GM19238 (cell line): ENCODE measurements around the gene MLANA.
"Not testable (repeated sequence)": the region's sequence is repeated elsewhere in the genome, so short reads cannot be mapped to it uniquely, and the experiment has no call there.

Experiments used
- DNase-seq: peaks from one replicate; pipeline ENCODE4 v3.0.0; 2011; ENCODE audit warnings: low spot score; ENCODE audit not compliant: insufficient read length

Gene MLANA

DNA sequence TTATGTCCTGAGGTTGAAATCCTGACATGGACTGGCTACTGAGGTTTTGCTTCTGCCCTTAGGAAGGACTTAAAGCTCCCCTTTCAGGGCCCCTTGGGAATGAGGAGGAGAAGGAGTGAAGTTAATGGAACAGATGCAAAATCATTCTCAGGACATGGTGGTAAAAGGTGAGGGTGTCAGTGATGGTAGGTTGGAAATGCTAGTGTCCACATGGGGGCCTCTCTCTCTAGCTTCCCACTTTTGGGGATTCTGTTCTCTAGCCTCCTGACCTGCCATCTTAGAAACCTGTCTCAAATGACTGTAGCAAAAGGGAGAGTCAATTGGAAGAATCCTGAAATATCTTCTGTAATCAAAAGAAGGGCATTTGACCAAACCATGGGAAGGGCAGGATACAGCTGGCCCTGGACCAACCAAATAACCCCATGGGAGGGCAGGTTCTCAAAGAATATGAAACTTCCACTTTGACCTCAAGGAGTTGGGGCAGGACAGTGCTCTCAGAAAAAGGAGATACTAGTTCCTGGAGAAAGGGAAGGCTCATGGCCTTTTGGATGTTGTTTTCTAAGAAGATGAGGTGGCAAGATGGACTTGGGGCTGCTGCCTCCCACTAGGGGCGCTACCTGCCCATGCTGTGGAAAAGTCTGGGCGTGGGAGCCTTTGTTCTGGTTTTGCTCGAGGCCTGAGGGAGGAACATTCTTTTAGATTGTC, 21.2 kb upstream of the MLANA start:
- no peak for DNase-seq

DNA sequence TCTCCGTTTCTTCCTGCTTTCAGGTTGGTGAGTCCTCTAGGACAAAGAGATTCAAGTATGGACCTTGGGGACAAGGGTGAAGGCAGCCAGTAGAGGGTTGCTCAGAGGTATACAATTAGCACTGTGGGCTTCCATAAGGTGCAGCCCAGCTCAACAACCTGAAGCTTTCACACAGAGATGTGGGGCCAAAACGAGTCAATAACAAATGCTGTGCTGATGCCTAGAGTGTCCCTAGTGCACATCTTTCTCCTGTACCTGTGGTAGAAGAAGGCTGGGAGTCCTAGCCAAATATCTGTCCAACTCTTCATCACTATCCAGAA, 20.7 kb upstream of the MLANA start:
- no peak for DNase-seq

DNA sequence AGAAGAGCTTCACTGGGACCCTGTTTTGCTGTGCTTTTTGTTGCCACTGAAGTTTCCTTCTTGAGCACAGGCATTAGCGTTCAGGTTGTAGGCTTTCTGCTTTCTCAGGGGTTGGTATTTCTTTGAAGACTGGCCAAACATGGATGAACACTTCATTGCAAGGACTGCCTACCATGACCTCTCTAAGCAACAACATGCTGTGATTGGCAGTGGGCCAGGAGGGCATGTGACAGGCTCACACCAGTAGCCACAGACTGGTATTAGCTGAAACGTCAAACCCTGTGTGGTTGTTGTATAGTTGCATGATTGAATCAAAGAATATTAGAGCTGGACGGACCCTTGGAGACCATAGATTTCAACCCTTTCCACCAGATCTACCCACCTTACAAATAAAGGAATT, 20.0 kb upstream of the MLANA start:
- DNase-seq: no peak

DNA sequence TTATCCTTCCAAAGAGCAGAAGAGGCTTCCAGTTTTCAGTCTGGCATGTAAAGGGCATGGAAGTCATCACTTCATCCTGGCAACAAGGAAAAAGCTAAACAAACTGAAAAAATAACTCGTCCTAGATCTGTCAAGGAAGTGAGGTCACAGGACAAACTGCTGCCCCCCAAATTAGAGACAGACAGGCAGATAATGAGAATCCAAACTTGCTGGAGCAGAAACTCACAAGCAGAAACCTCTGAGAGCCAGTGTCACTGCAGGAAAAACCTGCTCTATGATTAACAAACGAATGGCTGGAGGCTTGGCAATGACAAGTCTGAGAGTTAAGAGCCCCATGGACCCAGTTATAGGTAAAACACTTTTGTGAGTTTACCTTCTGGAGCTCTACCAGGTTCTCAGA, 18.9 kb upstream of the MLANA start:
- DNase-seq: no peak

DNA sequence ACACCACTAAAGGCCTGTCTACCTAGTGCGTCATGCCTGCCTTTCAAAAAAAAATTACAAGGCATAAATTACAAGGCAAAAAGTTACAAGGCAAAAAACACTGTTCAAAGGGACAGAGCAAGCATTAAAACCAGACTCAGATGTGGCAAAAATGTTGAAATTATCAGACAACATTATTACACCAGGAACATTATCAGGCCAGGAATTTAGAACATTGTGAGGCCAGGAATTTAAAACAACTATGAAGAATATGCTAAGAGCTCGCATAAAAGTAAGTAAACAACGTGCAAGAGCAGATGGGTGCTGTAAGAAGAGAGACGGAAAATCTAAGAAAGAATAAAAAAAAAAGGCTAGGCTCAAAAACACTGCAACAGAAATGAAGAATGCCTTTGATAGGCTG, 18.2 kb upstream of the MLANA start:
- no peak for DNase-seq

DNA sequence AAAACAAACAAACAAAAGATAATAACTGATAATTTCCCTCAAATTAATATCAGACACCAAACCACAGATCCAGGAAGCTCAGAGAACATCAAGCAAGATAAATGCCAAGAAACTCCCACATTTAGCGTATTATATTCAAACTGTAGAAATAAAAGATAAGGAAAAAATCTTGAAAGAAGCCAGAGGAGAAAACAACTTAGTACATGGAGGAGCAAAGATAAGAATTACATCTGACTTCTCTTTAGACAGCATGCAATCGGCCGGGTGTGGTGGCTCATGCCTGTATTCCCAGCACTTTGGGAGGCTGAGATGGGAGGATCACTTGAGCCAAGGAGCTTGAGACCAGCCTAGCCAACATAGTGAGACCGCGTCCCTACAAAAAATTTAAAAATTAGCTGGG, 17.2 kb upstream of the MLANA start:
- no peak for DNase-seq

DNA sequence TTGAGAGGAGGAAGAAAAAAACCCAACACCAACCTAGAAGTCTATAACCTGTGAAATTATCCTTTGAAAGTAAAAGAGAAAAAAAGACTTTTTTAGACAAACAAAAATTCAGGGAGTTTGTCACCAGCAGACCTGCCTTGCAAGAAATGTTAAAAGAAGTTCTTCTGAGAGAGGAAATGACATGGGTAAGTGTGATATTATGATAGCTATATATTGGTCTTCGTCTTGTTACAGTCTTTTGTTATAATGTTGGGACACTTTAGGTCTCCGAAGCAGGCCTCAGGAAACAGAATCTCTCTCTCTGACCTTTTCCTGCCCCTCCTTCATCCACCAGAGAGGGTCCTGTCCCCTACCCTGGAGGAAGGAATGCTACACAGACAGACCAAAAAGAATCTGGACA, 16.6 kb upstream of the MLANA start:
- no peak for DNase-seq

DNA sequence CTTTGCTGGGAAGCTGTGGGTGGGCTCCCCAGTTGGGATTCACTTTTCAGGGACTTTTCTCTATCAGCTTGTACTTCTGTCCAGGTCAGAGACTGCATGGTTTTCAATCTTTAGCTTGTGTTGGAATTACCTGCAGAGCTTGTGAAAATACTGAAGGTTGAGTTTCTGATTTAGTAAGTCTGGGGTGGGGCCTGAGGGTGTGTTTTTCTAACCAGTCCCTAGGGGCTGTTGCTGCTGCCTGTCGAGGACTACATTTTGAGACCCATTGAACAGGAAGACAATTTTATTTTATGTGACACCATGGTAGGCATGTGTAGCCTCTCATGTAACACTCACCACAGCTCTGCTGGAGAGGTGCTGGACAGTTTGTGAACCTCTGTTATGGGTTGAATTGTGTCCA, 14.7 kb upstream of the MLANA start:
- no peak for DNase-seq

DNA sequence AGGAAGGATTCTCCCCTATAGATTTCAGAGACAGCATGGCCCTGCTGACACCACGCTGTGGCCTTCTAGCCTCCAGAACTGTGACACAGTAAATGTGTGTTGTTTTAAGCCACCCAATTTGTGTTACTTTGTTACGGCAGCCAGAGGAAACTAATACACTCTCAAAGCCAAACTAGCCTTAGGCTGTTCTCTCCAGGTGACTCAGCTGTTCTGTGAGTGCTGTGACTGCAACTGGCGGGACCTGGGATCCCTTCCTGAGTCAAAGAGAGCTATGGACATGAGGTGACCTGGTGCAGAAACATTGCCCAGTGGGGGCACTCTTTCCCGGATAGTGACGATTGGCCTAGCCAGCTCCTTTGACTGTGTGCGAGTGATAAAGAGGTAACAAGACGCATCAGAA, 14.0 kb upstream of the MLANA start:
- DNase-seq: no peak

DNA sequence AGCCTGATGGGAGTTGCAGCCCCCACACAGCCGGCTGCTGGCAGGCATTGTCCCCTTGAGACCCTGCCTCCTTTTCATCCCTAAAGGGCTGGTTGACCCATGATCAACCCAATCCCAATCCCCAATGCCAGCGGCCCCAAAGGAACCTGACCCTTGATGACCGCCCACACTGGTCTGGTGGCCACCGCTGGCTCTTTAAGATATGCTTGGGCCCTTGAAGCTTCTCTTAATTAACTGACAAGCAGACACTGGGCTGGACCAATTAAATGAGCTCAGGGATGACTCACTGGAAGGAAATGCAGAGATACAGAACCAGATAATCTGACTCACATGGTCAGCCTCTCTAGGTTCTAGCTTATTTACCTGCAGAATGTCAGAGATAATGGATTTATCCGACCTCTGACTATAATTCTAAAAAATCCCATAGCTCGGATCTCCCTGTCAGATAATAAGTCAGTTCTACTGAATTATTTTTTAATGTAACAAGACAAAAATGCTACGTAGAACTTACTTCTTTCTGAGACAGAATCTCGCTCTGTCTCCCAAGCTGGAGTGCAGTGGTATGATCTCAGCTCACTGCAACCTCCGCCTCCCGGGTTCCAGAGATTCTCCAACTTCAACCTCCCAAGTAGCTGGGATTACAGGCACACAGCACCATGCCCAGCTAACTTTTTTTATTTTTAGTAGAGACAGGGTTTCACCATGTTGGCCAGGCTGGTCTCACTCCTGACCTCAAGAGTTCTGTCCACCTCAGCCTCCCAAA, 11.1 kb upstream of the MLANA start:
- DNase-seq: no peak

DNA sequence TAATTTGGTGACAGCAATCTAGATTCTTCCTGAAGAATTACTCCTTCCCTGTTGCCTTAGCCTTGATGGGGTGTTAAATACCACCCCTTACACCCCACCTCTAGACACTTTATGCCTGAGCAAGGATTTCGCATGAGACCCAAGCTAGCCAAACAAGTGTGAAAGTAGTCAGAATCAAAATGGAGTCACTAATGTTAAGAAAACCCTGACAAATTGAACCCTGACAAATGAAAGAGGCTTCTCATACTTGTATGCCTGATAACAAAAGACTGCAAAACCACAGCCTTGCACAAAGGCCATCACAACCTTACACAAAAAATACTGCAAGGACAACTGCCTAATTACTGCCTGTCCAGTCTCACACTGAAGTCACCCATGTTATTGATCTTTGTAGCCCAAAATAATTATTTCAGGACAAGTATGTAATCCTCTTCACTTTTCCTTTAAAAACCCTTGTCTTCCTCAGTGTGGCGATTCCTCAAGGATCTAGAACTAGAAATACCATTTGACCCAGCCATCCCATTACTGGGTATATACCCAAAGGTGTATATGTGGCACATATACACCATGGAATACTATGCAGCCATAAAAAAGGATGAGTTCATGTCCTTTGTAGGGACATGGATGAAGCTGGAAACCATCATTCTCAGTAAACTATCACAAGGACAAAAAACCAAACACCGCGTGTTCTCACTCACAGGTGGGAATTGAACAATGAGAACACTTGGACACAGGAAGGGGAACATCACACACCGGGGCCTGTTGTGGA, 8.3 kb upstream of the MLANA start:
- not testable (repeated sequence) for DNase-seq

DNA sequence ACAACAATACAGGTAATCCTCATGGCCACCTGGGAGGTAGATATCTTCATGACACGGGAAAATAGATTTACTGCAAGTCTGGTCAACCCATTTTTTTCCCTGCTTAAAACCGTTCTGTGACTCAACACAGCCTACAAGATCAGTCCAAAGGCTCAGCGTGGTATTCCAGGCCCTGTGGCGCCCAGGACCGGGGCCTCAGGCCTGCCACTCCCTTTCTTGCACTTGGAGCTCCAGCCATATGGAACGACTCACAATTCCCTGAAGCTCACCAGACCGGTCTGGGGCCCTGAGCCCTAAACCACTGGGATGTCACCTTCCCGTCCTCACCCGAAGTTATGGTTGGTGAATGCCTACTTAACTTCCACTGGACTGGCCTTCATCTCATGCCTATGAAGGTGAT, 6.5 kb upstream of the MLANA start:
- no peak for DNase-seq

DNA sequence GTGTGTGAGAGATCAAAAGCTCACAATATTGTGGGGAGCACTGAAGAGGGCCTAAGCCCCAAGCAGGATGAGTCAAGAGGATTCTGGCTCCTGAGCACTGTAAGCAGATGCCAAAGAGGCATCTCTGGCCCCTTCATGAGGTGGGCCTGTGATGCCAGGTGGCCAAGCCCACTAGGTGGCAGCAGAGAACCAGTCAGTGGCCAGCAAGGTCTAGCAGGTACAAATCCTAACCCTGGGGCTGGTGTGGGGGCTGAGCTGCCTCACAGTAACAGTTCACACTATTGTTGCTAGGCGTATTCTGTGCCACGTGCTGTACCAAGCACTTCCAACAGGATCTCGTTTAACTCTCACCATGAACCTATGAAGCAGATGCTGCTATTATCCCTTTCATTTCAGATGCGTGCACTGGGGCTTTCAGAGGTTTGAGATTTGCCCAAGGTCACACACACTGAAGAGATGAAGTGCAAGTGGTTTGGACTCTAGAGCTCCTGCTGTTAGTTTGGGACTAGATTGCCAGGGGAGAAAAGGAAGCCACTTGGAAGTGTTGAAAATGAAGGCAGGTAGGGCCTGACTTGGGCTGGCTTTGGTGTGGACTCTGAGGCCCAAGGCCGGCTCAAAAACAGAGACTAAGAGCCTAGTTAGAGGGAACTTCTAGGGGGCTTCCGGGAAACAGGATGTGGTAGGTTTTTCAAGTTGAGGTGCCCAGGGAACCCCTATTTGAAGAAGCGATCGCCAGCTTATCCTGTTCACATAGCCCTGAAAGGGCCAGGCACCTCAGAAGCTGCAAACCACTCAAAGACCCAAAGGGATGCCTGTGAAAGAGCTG, 4.4 kb upstream of the MLANA start:
- DNase-seq: peak; percentile 67

DNA sequence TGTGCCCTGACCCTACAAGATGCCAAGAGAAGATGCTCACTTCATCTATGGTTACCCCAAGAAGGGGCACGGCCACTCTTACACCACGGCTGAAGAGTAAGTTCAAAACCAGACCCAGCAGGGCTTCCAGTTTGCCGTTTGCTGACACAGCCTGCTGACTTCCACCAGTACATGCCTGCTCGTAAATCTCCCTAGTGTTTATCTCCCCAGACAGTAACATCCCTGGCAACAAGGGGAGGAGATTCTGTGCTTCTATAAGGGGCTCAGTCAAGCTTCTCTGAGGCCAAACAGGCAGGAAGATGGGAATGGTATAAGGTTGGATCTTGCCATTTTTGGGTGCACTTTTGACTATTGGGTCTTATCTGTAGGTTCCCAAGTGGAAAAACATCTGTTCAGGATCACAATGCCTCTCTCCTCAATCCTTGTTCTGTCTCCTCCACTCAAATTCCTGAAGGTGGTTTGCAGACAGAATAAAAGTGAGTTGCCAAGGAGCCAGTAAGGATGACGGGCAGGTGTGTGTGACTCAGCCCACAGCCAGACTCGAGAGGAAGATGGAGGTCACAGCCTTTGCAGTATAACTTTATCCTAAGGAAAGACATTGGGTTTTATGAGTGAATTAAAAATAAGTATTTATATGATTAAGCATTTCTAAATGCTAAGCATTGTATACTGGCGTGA, 1.9 kb downstream of the MLANA start:
- no peak for DNase-seq

DNA sequence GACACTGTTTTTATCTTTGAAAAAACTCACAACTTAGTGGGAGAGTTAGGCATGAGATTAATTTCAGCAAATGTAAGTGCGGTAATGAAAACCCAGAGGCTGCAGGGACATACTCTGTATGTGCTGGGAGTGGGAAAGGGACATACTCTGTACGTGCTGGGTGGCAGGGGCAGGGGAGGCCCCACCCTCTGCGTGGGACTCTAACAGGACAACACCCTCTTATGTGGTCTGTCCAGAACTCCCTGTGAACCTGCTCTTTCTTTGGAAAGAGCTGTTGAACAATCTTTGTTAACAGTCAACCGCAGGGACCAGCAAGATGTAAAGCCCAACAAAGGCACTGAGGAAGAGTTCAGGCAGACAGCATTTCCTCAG, 2.4 kb downstream of the MLANA start:
- DNase-seq: no peak

DNA sequence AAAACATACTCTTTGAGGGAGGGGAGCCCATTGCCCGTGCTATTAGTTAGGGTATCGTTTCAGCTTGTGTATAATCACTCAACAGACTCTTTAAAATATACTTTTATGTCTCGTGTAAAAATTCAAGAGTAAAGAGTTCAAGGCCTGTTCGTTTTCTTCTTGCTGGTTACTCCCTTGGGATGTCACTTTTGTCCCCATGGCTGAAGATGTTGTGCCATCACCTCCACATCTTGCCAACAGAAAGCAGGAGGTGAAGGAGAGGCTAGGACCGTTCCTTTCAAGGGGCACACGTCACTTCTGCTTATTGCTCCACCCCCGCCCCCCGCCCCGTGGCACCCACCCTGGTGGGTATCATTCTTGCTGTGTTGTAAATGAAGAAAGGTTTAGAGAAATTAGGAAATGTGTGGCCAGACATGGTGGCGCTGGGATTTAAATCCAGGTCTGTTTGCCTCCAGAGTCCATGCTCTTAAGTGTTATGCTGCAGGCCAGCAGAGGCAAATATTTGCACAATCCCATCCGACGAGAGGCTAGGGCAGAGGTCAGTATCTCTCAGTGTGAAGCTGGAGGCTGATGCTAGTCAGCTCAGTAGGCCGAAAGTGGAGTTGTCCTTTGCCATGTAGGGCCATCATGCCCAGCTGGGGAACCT, 3.0 kb downstream of the MLANA start:
- DNase-seq: no peak

DNA sequence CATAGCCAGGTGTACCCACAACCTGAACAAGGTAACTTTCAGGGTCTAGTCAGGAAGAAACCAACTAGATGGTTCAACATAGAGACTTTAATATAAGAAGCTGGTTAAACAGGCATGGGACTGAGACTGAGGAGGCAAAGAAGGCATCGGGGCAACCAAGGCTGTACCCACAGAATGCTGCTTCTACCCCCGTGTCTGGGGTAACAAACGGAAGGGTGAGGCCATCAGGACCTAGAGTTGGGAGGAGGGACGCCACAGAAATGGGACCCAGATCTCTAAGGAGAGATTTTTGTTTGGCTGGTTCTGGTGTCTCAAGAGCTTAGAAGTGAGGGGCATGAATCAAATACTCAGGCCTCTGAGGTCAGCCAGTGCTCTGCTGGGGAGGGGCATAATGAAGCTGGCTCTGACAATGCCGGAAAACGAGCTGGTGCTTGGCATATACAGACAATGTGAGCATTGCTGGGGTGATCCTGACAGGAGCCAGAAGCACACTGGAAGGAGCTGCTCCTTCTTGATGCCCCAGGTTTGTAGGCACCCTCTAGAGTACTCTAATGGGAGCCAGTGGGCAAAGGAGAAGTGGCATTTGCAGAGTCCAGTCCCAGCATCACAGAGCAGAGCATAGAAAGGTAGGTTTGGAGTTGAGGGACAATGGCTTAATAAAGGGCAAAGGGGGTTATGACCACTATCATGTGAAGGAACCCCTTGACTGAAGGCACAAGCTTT, 3.7 kb downstream of the MLANA start:
- DNase-seq: no peak

DNA sequence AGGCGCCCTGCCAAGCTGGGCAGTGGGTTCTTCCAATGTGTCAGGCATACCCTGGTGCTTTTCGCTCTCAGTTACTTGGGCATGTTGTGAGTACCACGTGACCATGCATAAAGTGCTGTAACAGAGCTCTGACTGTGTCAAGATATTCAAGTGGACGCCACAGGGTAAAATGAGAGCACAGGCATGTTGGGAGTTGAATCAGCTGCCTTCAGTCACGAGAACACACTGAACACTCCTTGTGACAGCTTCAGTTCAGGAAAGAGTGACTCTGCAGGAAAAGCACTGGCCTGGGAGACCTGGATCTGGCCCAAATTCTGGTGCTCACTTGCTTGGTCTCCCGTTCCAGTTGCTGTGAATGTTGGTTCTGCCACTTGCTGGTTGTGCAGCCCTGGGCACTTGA, 5.1 kb downstream of the MLANA start:
- no peak for DNase-seq

DNA sequence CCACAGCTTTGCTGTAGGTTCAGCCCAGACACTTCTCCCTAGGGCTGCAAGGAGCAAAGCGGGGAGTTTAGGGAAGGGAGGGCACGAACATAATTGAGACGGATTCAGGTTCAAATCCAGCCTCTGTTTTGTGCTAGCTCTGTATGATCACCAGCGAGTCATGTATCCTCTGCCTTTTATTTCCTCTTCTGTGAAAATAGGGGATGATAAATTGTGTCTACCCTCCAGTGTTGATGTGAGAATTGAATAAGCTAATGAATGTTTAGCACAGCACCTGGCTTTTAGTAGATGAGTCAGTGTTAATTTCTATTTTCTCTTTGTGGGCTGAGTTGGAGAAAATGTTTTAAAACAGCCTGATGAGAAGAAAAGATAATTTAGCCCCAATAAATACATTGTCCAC, 6.2 kb downstream of the MLANA start:
- DNase-seq: no peak

DNA sequence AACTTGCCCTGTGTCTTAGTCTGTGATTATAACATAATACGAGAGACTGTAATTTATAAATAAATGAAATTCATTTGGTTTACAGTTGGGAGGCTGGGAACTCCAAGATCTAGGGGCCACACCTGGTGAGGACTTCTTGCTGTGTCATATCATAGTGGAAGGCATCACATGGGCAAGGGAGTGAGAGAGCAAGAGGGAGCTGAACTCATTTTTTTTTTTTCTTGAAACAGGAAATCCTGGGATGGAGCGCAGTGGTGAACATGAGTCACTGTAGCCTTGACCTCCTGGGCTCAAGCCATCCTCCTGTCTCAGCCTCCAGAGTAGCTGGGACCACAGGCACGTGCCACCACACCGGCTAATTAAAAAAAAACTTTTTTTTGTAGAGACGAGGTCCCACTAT, 7.2 kb downstream of the MLANA start:
- DNase-seq: no peak
